IPS-NIHi7 (cell line): ENCODE measurements around the gene LIMA1.

Source experiments
- DNase-seq: peaks from one replicate; pipeline ENCODE4 v3.0.0; 2012; ENCODE audit warnings: mixed read lengths; ENCODE audit errors: extremely low spot score

Gene LIMA1

DNA sequence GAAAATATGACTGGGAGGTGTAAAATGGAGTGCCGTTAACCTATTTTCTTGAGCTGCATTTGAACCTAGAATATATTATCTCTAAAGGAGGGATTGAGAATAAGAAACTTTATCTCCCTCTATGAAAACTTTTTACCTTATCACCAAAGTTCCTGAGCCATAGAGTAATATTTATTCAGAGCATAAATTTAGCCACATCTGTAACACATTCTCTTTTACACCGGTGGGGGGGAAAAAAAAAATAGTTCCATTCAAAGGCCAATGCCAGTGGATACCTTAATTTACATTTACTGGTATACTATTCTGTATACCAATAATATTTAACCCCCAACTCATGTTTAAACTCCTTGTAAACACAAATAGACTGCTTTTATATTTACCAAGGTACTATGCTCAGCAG lies 137.9 kb downstream of the LIMA1 start:
- DNase-seq, result no peak

DNA sequence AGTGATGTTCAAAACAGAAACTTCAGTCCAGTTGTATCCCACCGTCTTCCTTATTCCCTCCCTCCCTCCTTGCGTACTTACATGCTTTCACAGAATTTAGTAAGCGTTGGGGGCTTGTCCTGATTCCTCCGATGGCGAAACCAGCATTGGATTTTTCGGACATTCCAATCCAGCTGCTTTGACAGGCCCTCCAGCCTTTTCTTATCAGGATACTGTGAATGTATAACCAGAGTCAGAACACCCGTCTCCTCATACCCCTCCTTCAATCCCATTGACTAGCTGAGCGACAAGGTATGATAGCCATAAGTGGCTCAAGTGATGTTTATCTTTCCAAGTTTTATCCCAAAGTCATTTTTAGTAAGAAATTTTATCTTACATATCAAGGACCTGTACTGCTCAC lies 140.3 kb downstream of the LIMA1 start:
- no peak for DNase-seq

DNA sequence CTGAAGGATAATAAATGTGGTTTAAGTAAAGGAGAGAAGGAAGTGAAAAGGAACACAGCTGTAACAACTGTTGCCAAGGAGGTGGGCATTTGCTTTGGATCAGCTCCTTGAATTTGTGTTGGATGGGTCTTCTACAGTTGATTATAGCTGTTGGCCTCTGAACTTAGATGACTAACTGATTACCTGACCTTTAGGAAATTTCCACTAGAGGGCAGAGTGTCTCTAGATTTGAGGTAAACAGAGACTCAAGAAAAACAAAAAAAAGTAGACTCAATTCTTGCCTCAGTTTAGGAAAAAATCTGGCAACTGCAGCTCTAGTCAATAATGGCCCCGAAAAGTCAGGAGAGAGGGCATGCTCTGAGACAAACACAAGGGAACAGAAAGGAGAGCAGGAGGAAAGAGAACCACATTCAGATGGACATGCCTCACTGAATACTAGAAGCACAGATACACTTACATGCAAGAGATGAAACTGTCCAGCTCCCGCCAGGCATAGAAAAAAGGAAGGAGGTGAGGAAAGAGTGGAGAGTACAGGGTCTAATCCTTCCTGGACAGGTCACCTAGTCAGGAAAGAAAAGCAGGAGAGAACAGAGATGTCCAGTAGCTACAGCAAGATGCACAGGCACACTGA lies 150.7 kb downstream of the LIMA1 start:
- DNase-seq, result peak; percentile 54

DNA sequence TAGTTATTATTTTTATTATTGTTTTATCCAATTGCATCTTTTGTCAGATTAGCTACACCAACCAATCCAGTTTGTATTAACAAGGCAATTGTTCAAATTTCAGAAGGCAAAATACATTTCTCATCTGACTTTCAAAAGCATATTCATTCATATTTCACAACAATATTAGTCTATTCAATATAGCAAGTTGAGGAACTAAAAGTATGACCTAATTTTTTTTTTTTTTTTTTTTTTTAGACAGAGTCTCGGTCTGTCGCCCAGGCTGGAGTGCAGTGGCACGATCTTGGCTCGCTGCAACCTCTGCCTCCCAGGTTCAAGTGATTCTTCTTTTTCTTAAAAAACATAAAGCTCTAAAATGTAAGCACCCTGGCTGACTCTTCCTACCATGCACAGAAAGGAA lies 154.0 kb downstream of the LIMA1 start:
- DNase-seq, result no peak

DNA sequence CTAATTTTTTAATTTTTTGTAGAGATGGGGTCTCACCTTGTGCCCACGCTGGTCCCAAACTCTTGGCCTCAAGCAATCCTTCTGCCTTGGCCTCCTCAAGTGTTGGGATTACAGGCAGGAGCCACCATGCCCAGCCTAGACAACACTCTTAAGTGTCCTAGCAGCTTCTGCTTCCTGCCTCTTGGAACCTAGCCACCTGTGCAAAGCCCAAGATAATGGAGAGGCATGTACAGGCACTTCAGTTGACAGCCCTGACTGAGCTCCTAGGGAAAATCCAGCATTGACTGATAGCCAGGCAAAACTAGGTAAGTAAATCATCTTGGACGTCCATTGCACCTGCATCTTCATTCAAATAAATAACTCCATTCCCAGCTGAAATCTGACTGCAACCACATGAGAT lies 155.8 kb downstream of the LIMA1 start:
- no peak for DNase-seq
